Parathyroid adenoma (tissue), 2 donors: ENCODE data around the gene DVL1.
A peak's percentile ranks its signal among the peaks of the same experiment; 100 is the strongest.

Source experiments
- H2AFZ ChIP-seq: fragments of 300-600 bp; sonication (generic); one replicate; pipeline ENCODE4 v1.7.0; 2017; ENCODE audit warnings: antibody characterized with exemption, mild to moderate bottlenecking
- H3K27ac ChIP-seq: fragments of 300-600 bp; sonication (generic); one replicate; pipeline ENCODE4 v1.7.0; 2017
- H3K27me3 ChIP-seq: fragments of 300-600 bp; sonication (generic); one replicate; pipeline ENCODE4 v1.7.0; 2017; ENCODE audit warnings: low read length; ENCODE audit not compliant: control insufficient read depth, insufficient read depth
- H3K36me3 ChIP-seq: fragments of 300-600 bp; sonication (generic); one replicate; pipeline ENCODE4 v1.7.0; 2017; ENCODE audit warnings: low read length; ENCODE audit not compliant: control insufficient read depth, insufficient read depth
- H3K4me1 ChIP-seq: fragments of 300-600 bp; sonication (generic); one replicate; pipeline ENCODE4 v1.7.0; 2017; ENCODE audit warnings: control low read depth
- H3K4me2 ChIP-seq: fragments of 300-600 bp; sonication (generic); one replicate; pipeline ENCODE4 v1.7.0; 2017; ENCODE audit warnings: low read length
- H3K4me3 ChIP-seq: fragments of 300-600 bp; sonication (generic); one replicate; pipeline ENCODE4 v1.7.0; 2017; ENCODE audit warnings: low read depth, low read length
- H3K79me2 ChIP-seq: fragments of 300-600 bp; sonication (generic); one replicate; pipeline ENCODE4 v1.7.0; 2017; ENCODE audit warnings: control low read depth
- H3K9ac ChIP-seq: fragments of 300-600 bp; sonication (generic); one replicate; pipeline ENCODE4 v1.7.0; 2017; ENCODE audit warnings: mild to moderate bottlenecking
- H3K9me3 ChIP-seq: fragments of 300-600 bp; sonication (generic); one replicate; pipeline ENCODE4 v1.7.0; 2017; ENCODE audit warnings: low read length; ENCODE audit not compliant: control insufficient read depth
- TF ChIP-seq, protein P1 (sequence below): fragments of 300-600 bp; sonication (generic); IDR thresholded peaks from one replicate; pipeline ENCODE4 v1.7.0; 2017; ENCODE audit warnings: antibody characterized with exemption, mild to moderate bottlenecking
- donor health status: primary hyperparathyroidism.

DVL1 gene

DNA sequence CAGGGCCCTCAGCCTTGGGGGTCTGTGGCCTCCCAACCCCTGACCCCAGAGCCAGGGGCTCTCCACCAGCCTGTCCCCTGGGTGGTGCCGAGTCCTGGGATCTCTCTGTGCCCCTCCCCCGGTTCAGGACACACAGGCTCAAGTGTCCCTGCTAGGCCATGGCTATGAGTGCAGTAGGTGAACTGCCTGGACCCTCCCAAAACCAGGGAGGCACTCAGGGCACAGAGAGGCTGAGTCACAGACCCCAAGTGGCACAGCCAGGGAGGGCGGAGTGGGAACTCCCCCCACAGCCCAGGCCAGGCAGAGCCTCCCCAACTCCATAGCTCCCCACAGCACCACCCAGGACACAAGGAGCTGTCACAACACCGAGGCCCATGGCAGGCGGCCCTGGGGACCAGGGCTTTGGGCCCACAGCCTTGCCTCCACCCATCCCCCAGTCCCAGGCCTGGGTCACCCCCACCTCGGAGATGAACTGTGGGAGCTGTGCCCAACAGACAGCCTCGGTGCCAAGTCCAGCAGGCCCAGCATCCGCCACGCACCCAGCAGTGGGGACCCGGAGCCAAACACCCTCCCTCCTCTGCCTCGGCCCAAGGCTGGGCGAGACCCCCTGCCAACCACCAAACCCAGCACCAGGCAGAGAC, 3.2 kb downstream of the DVL1 start:
- Histone ChIP-seq H3K27ac (no peak overlapping the region), H3K4me1 (no peaks in the 10 kb centered on the region), H3K9me3 (no peaks in the 10 kb centered on the region), H2AFZ (no peak overlapping the region), H3K27me3 (no peaks in the 10 kb centered on the region), H3K4me3 (no peak overlapping the region), H3K79me2 (peaks cover 22% of the 10 kb centered on the region), H3K36me3 (no peaks in the 10 kb centered on the region), H3K9ac (no peak overlapping the region), H3K4me2 (peak overlapping the region; percentile 35)
- TF ChIP-seq, protein P1, sequence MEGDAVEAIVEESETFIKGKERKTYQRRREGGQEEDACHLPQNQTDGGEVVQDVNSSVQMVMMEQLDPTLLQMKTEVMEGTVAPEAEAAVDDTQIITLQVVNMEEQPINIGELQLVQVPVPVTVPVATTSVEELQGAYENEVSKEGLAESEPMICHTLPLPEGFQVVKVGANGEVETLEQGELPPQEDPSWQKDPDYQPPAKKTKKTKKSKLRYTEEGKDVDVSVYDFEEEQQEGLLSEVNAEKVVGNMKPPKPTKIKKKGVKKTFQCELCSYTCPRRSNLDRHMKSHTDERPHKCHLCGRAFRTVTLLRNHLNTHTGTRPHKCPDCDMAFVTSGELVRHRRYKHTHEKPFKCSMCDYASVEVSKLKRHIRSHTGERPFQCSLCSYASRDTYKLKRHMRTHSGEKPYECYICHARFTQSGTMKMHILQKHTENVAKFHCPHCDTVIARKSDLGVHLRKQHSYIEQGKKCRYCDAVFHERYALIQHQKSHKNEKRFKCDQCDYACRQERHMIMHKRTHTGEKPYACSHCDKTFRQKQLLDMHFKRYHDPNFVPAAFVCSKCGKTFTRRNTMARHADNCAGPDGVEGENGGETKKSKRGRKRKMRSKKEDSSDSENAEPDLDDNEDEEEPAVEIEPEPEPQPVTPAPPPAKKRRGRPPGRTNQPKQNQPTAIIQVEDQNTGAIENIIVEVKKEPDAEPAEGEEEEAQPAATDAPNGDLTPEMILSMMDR: no peak

DNA sequence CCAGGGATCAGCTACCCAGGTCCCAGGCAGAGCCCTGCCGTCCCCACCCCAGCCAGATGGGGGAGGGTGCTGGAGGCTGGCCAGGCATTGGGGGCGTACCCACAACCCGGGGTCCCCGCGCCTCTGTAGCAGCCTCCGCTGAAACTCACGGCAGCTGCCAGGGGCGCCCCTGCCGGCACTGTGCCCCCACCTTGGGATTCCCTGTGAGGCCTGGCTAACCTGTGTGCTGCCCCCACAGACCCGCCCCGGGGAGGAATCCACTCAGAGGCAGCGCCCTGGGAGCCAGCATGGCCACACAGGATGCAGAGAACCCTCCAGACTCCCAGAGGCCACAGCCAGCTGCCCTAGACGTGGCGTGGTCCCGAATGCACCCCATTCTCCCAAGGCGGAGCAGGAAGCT, 3.8 kb downstream of the DVL1 start:
- H3K36me3 ChIP-seq: no peaks in the 10 kb centered on the region
- H3K9ac ChIP-seq: no peak overlapping the region
- no peak overlapping the region for H3K4me3 ChIP-seq
- H2AFZ ChIP-seq: no peak overlapping the region
- H3K4me2 ChIP-seq: no peak overlapping the region
- TF ChIP-seq, protein P1: no peak
- H3K79me2 ChIP-seq: peaks cover 22% of the 10 kb centered on the region
- H3K4me1 ChIP-seq: no peaks in the 10 kb centered on the region
- no peaks in the 10 kb centered on the region for H3K9me3 ChIP-seq
- no peaks in the 10 kb centered on the region for H3K27me3 ChIP-seq
- H3K27ac ChIP-seq: no peak overlapping the region

DNA sequence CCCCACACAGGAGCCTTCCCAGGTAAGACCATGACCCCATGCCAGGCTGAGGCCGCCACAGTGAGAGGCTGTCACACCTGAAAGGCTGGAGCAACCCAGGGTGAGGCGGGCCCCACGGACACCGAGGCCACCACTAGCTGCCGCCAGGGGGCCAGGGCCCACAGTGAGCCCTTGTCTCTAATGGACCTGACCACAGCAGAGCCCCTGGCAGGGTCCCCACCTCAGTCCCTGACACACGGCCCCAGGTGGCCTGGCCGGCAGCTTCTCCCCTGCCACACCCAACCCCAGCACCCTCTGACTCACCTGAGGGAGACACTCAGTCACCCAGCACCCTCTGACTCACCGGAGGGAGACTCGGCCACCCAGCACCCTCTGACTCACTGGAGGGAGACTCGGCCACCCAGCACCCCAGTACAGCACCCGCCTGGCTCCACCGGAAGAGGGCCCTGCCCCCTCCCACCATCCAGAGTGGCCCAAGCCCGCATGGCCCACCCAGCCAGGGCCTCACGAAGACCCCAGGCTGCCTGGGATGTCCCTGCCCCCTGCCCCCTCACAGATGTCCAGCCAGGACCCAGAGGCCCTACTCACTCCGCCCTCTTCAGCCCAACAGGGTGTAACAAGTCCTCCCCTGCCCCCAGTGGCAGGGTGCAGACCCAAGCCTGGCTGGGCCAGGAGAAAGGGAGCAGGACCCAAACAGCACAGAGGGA, 4.4 kb downstream of the DVL1 start:
- Histone ChIP-seq H3K9me3 (no peaks in the 10 kb centered on the region), H3K4me3 (no peak overlapping the region), H3K36me3 (no peaks in the 10 kb centered on the region), H3K9ac (no peak overlapping the region), H3K4me2 (no peak overlapping the region), H3K79me2 (peaks cover 22% of the 10 kb centered on the region), H3K27ac (no peak overlapping the region), H2AFZ (no peak overlapping the region), H3K27me3 (no peaks in the 10 kb centered on the region), H3K4me1 (no peaks in the 10 kb centered on the region)
- TF ChIP-seq, protein P1: peak; percentile 31

DNA sequence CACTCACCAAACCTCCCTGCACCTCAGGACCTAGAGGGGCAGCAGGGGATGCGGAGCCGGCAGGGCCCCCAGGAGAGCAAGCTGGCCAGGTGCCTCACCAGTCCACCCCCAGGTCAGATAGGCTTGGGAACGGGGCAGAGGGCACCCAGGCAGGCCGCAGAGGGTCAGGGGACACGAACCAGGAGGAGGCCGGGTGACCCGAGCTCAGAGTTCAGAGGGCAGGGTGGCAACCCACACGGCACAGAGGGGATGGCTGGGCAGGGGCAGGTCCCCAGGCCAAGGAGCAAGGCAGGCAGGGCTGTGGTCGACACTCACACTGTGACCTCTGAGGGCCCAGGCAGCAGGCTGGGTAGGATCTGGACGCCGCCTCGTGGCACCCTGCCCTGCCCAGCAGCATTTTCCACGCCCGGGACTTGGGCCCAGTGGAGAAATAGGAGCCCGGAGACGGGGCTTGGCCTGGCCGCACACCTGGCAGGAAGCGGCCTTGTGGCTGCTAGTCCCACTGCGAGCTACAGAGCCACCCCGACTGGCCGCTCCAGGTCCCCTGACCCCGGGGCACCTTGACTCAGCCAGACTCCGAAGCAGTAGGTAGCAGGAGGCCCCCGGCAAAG, 5.3 kb downstream of the DVL1 start:
- H3K27me3 ChIP-seq: no peaks in the 10 kb centered on the region
- no peaks in the 10 kb centered on the region for H3K9me3 ChIP-seq
- TF ChIP-seq, protein P1: no peak
- H3K9ac ChIP-seq: no peak overlapping the region
- no peak overlapping the region for H3K4me3 ChIP-seq
- H3K36me3 ChIP-seq: no peaks in the 10 kb centered on the region
- peaks cover 22% of the 10 kb centered on the region for H3K79me2 ChIP-seq
- no peak overlapping the region for H3K4me2 ChIP-seq
- H3K27ac ChIP-seq: no peak overlapping the region
- no peaks in the 10 kb centered on the region for H3K4me1 ChIP-seq
- no peak overlapping the region for H2AFZ ChIP-seq
